Nephron (organoid): ENCODE measurements around the gene FAM13A.

Source experiments
- H3K27ac Mint-ChIP-seq, 3 experiments: 2 replicates each; pipeline ENCODE4 v1.8.0; 2020; ENCODE audit warnings: mixed read lengths in 3 of 3, mild to moderate bottlenecking in 2 of 3, moderate library complexity in 1 of 3
- H3K27me3 Mint-ChIP-seq: 2 replicates; pipeline ENCODE4 v1.8.0; 2021; ENCODE audit warnings: low read depth, mild to moderate bottlenecking, moderate library complexity, mixed read lengths
- H3K36me3 Mint-ChIP-seq: 2 replicates; pipeline ENCODE4 v1.8.0; 2020; ENCODE audit warnings: low read depth, mixed read lengths
- H3K4me1 Mint-ChIP-seq: 2 replicates; pipeline ENCODE4 v1.8.0; 2020; ENCODE audit warnings: mixed read lengths
- H3K4me3 Mint-ChIP-seq, 3 experiments: 2 replicates each; pipeline ENCODE4 v1.8.0; 2020; ENCODE audit warnings: mild to moderate bottlenecking in 3 of 3, mixed read lengths in 3 of 3, moderate library complexity in 2 of 3
- H3K9me3 Mint-ChIP-seq: 2 replicates; pipeline ENCODE4 v1.8.0; 2020; ENCODE audit warnings: mixed read lengths
- CTCF ChIP-seq, 3 experiments: fragments of 200-600 bp; sonication (generic); IDR thresholded peaks; one replicate each; pipeline ENCODE4 v1.5.0; 2021; ENCODE audit warnings: antibody characterized with exemption in 3 of 3; ENCODE audit not compliant: unreplicated experiment in 3 of 3

FAM13A gene

GRCh38 chr4:88993246-88993645 lies 63.7 kb downstream of the FAM13A start:
- Mint-ChIP-seq H3K4me1 (peaks cover 7% of the 10 kb centered on the region), H3K9me3 (no peaks in the 10 kb centered on the region), H3K4me3 (no peak overlapping the region), H3K27me3 (no peaks in the 10 kb centered on the region), H3K36me3 (peaks cover 48% of the 10 kb centered on the region), H3K27ac (no peak overlapping the region)
- TF ChIP-seq CTCF (IDR thresholded peaks at IDR 0.05; ENCODE audit: unreplicated experiment in 3 of 3) = no peak

- no peak overlapping the region for H3K4me3 Mint-ChIP-seq
- peaks cover 50% of the 10 kb centered on the region for H3K36me3 Mint-ChIP-seq
- H3K4me1 Mint-ChIP-seq = peaks cover 7% of the 10 kb centered on the region
These were observed 65.2 kb downstream of the FAM13A start for GRCh38 chr4:88991746-88992145.

GRCh38 chr4:88989990-88990389 lies 67.0 kb downstream of the FAM13A start:
- Mint-ChIP-seq H3K4me1 (peaks cover 7% of the 10 kb centered on the region), H3K27me3 (no peaks in the 10 kb centered on the region), H3K4me3 (no peak overlapping the region), H3K9me3 (no peaks in the 10 kb centered on the region), H3K27ac (peak overlapping the region in 2 of 3 experiments; percentile 31 to 53), H3K36me3 (peaks cover 47% of the 10 kb centered on the region)
- TF ChIP-seq CTCF (IDR thresholded peaks at IDR 0.05; ENCODE audit: unreplicated experiment in 3 of 3) = no peak

More at GRCh38 chr4:88991746-88992145, 65.2 kb downstream of the FAM13A start:
- no peak for TF ChIP-seq CTCF (IDR thresholded peaks at IDR 0.05; ENCODE audit: unreplicated experiment in 3 of 3)
- no peak overlapping the region for H3K27ac Mint-ChIP-seq
- no peaks in the 10 kb centered on the region for H3K27me3 Mint-ChIP-seq
- no peaks in the 10 kb centered on the region for H3K9me3 Mint-ChIP-seq

GRCh38 chr4:88985088-88985773 lies 71.8 kb downstream of the FAM13A start:
- Mint-ChIP-seq H3K27ac (no peak overlapping the region), H3K27me3 (no peaks in the 10 kb centered on the region), H3K36me3 (peaks cover 33% of the 10 kb centered on the region), H3K4me1 (peaks cover 5% of the 10 kb centered on the region), H3K9me3 (no peaks in the 10 kb centered on the region), H3K4me3 (no peak overlapping the region)
- no peak for TF ChIP-seq CTCF (IDR thresholded peaks at IDR 0.05; ENCODE audit: unreplicated experiment in 3 of 3)

GRCh38 chr4:88982757-88983156 lies 74.2 kb downstream of the FAM13A start:
- H3K27ac Mint-ChIP-seq = no peak overlapping the region
- no peak for TF ChIP-seq CTCF (IDR thresholded peaks at IDR 0.05; ENCODE audit: unreplicated experiment in 3 of 3)
- H3K4me1 Mint-ChIP-seq = no peaks in the 10 kb centered on the region
- no peaks in the 10 kb centered on the region for H3K9me3 Mint-ChIP-seq
- H3K27me3 Mint-ChIP-seq = no peaks in the 10 kb centered on the region
- H3K36me3 Mint-ChIP-seq = peaks cover 18% of the 10 kb centered on the region
- no peak overlapping the region for H3K4me3 Mint-ChIP-seq

- Mint-ChIP-seq H3K9me3 (no peaks in the 10 kb centered on the region), H3K27ac (no peak overlapping the region), H3K27me3 (no peaks in the 10 kb centered on the region), H3K4me3 (no peak overlapping the region), H3K36me3 (peaks cover 14% of the 10 kb centered on the region), H3K4me1 (no peaks in the 10 kb centered on the region)
- no peak for TF ChIP-seq CTCF (IDR thresholded peaks at IDR 0.05; ENCODE audit: unreplicated experiment in 3 of 3)
These were observed 75.0 kb downstream of the FAM13A start for GRCh38 chr4:88981993-88982392.
